ENCODE measurements around the gene CABLES1. TPM values are rescaled to one million over a fixed set of nuclear protein-coding genes. Genes with fewer than 3 reads are reported as not detected.
"Not testable (repeated sequence)": the region's sequence is repeated elsewhere in the genome, so short reads cannot be mapped to it uniquely, and the experiment has no call there.

CABLES1 gene
- total RNA-seq, 1 donor from 2014 or later, result 3.1 TPM

DNA sequence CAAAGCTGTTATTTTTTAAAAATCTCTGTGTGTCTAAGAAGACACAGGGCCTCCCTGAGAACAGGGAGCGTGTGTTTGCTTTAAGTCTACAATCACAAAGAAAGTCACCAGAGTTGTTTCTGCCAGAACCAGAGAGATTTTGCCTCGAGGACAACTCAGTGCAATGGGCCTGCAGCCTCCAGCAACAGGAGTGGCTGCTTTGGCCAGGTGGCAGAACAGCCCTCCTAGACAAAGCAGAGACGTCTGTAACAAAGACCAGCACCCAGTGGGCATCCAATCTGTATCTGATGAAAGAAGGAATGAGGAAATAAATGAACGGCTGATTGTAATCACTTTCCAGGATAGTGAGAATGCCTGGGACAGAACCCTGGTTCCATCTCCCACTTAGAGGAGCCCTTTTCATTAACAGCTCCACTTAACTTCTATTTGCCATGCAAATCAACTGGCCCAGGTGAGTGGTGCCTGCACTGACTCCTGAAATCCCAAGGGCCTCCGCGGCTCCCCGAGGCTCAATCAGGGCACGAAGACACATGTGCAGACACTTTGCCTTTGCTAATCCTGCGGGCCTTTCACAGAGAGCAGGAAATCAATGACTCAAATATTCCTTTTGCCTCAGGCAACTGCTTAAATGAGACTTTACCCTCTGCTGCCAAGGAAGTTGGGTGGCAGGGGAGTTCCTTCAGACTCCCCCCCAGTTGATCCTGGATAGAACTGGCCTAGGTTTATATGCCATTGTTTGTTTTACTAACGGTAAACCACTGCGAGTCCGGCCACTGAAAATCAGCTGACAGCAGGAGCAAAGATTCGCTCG is 146.5 kb downstream of the CABLES1 start:
- Mint-ChIP-seq H3K36me3 (ENCODE audit: unreplicated experiment) (peaks cover 11% of the 10 kb centered on the region), H3K27me3 (ENCODE audit: unreplicated experiment) (peaks cover 1% of the 10 kb centered on the region), H3K4me1 (ENCODE audit: low read depth, unreplicated experiment) (peaks cover 7% of the 10 kb centered on the region), H3K27ac (ENCODE audit: unreplicated experiment) (no peak overlapping the region), H3K4me3 (ENCODE audit: unreplicated experiment) (no peak overlapping the region), H3K9me3 (ENCODE audit: unreplicated experiment) (peaks cover 3% of the 10 kb centered on the region)
- peak; percentile 37 for DNase-seq
- TF ChIP-seq, protein P1, sequence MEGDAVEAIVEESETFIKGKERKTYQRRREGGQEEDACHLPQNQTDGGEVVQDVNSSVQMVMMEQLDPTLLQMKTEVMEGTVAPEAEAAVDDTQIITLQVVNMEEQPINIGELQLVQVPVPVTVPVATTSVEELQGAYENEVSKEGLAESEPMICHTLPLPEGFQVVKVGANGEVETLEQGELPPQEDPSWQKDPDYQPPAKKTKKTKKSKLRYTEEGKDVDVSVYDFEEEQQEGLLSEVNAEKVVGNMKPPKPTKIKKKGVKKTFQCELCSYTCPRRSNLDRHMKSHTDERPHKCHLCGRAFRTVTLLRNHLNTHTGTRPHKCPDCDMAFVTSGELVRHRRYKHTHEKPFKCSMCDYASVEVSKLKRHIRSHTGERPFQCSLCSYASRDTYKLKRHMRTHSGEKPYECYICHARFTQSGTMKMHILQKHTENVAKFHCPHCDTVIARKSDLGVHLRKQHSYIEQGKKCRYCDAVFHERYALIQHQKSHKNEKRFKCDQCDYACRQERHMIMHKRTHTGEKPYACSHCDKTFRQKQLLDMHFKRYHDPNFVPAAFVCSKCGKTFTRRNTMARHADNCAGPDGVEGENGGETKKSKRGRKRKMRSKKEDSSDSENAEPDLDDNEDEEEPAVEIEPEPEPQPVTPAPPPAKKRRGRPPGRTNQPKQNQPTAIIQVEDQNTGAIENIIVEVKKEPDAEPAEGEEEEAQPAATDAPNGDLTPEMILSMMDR (IDR thresholded peaks at IDR 0.05; ENCODE audit: partially characterized antibody, unreplicated experiment), result no peak

DNA sequence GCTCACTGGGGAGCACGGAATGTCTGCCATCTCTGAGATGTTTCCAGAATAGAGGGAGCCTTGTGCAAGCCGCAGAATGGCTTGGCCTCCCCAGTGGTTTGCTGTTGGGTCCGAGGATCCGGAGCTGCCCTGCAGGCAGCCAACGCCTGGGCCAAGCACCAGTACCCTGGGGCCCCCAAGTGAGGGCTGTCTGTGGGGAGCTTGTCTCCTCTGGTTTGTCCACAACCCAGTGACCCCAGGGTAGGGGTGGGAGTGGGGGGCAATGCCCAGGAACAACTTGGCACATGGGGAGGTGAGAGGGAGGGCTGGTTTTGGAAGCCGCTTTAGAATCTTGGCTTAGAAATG is 147.1 kb downstream of the CABLES1 start:
- TF ChIP-seq, protein P1 (IDR thresholded peaks at IDR 0.05; ENCODE audit: partially characterized antibody, unreplicated experiment), result no peak
- H3K4me1 Mint-ChIP-seq (ENCODE audit: low read depth, unreplicated experiment), result peaks cover 7% of the 10 kb centered on the region

DNA sequence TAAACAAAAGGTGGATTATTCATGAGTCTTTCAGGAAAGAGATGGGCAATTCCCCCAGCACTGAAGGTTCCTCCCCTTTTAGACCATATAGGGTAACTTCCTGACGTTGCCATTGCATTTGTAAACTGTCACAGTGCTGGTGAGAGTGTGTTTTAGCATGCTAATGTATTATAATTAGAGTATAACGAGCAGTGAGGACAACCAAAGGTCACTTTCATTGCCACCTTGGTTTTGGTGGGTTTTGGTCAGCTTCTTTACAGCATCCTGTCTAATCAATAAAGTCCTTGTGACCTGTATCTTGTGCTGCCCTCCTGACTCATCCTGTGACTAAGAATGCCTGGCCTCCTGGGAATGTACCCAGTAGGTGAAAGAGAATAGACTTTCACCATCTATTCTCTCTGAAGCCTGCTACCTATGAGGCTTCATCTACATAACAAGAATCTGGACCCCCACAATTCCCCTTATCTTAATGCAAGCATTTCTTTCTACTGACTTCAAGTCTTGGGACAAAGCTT is 148.7 kb downstream of the CABLES1 start:
- Mint-ChIP-seq H3K27ac (ENCODE audit: unreplicated experiment) (no peak overlapping the region), H3K36me3 (ENCODE audit: unreplicated experiment) (no peaks in the 10 kb centered on the region), H3K4me1 (ENCODE audit: low read depth, unreplicated experiment) (peaks cover 7% of the 10 kb centered on the region), H3K4me3 (ENCODE audit: unreplicated experiment) (no peak overlapping the region), H3K27me3 (ENCODE audit: unreplicated experiment) (peaks cover 1% of the 10 kb centered on the region), H3K9me3 (ENCODE audit: unreplicated experiment) (no peaks in the 10 kb centered on the region)
- TF ChIP-seq, protein P1 (IDR thresholded peaks at IDR 0.05; ENCODE audit: partially characterized antibody, unreplicated experiment), result no peak
- DNase-seq, result no peak

More for the DNA sequence above, 147.1 kb downstream of the CABLES1 start:
- Mint-ChIP-seq H3K9me3 (ENCODE audit: unreplicated experiment) (peaks cover under 1% of the 10 kb centered on the region), H3K4me3 (ENCODE audit: unreplicated experiment) (no peak overlapping the region), H3K36me3 (ENCODE audit: unreplicated experiment) (peaks cover 6% of the 10 kb centered on the region), H3K27ac (ENCODE audit: unreplicated experiment) (no peak overlapping the region), H3K27me3 (ENCODE audit: unreplicated experiment) (peaks cover 1% of the 10 kb centered on the region)
- DNase-seq, result no peak

DNA sequence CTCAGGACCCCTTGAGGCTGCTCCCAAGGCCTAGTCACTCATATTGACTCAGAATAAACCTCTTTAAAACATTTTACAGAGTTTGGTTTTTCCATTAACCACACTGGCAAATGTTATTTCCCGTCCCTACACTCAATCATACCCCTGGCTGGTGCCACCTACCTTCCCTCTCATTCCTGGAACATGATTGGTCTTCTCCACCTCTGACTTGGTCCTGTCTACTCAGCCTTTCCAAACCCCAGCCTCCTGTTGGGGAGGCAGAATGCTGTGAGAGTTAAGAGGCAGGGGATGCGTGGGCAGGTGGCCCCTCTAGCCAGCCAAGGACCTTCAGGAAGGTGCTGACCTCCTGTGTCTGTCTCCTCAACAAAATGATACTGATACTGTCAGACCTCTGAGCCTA is 149.3 kb downstream of the CABLES1 start:
- Mint-ChIP-seq H3K4me3 (ENCODE audit: unreplicated experiment) (no peak overlapping the region), H3K36me3 (ENCODE audit: unreplicated experiment) (no peaks in the 10 kb centered on the region), H3K9me3 (ENCODE audit: unreplicated experiment) (no peaks in the 10 kb centered on the region), H3K27ac (ENCODE audit: unreplicated experiment) (no peak overlapping the region), H3K4me1 (ENCODE audit: low read depth, unreplicated experiment) (peaks cover 7% of the 10 kb centered on the region), H3K27me3 (ENCODE audit: unreplicated experiment) (peaks cover 1% of the 10 kb centered on the region)
- TF ChIP-seq, protein P1 (IDR thresholded peaks at IDR 0.05; ENCODE audit: partially characterized antibody, unreplicated experiment), result no peak
- DNase-seq, result no peak

DNA sequence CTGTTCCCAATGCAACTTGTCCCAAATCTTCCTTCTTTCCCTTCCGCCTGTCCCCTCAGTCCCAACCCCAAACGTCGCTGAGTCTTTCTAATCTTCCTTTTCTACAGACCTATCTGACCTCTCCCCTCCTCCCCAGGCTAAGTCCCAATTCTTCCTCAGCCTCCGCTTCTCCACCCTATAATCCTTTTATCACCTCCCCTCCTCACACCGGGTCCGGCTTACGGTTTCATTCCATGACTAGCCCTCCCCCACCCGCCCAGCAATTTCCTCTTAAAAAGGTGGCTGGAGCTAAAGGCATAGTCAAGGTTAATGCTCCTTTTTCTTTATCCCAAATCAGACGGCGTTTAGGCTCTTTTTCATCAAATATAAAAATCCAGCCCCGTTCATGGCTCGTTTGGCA is 150.3 kb downstream of the CABLES1 start:
- not testable (repeated sequence) for H3K4me3 Mint-ChIP-seq (ENCODE audit: unreplicated experiment); H3K4me1 Mint-ChIP-seq (ENCODE audit: low read depth, unreplicated experiment); H3K27me3 Mint-ChIP-seq (ENCODE audit: unreplicated experiment); DNase-seq; H3K27ac Mint-ChIP-seq (ENCODE audit: unreplicated experiment); H3K9me3 Mint-ChIP-seq (ENCODE audit: unreplicated experiment); H3K36me3 Mint-ChIP-seq (ENCODE audit: unreplicated experiment)

Measured in glutamatergic neuron (in vitro differentiated cells).